Activated T-cell treated with anti-CD3 and anti-CD28 coated beads, Interleukin-2, amount 50 U/mL, for 1 hour (primary cell): ENCODE results near the gene AKAP13.

Experiments used
- DNase-seq: peaks from one replicate; pipeline ENCODE4 v3.0.0-alpha.2; 2020

AKAP13 gene

DNA sequence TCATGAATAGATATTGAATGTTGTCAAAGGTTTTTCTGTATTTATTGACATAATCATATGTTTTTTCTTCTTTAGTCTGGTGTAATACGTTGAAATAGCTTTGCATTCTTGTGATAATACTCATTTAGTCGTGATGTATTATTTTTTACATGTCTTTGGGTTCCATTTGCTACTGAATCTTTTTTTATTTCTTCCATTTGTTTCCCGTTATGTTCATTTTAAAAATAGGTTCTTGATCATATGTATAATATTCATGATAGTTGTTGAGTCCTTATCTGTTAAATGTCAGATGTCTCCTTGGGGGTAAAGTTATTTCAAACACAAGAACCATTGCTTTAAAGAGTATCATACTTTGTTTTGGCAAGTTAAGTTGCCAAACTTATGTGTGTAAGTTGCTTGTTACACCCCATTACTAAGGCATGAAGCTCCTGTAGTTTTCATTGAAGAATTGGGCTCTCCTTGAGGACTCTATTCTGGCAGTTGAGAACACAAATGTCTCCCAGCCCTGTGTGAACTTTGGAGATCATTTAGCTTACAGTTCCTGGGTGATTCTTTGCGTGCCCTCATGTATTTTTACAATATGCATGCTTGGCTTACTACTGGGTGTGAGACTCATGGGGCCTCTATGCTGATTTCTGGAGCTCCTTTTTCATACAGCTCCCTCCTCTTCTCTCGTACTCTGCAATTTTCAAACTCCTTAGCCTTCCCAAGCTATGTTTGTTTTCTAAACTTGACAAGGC is 8.3 kb downstream of the AKAP13 start:
- DNase-seq, result no peak

DNA sequence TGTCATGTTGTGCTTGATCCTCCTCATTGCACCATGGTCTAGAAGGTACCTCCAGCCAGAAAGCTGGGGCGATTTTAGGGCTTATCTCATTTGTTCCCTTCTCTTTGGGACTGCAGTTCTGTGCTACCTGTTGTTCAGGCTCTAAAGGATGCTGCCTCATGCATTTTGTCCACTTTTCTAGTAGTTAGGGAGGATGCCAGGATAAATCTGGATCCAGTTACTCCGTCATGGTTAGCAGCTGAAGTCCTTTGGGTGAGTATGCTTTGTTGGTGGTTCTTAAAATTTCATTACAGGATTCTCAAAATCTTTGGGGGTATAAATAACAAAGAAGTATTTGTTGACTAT is 8.9 kb downstream of the AKAP13 start:
- DNase-seq, result no peak

DNA sequence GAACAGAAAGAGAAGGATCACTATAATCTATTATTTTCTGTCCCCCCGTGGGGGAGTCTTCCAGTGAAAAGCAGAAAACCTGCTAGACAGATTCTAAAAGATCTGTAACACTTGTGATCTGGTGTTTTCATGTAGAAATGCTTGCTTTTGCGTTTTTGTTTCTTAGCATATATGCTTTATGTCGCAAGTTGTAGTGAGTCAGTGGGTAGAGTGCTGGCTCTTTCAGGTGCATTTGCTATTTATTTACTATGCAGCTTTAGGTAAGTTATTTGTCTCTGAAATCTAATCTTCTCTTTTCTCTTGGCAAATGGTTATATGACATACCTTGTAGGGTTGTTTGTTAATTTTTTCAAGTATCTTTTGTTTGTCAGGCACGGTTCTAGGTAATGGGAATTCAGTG is 9.4 kb downstream of the AKAP13 start:
- no peak for DNase-seq

DNA sequence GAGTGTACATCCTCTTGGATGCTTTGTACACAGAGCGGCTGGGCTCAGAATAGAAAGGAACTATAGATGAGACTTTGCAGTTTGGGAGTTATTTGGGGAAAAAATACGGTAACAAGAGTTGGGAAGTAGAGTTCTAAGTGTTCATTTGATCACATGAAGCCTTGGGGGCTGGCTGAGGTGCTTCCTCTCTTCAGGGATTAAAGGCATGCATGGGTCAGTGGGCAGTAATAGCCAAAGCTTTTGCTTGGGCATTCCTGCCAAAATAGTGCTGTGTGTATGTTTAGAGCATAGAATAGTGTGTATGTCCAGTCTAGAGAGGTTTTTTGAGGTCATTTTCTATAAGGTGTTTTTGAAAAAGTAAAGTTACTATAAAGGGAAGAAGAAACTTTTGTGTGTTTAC is 12.8 kb downstream of the AKAP13 start:
- no peak for DNase-seq

DNA sequence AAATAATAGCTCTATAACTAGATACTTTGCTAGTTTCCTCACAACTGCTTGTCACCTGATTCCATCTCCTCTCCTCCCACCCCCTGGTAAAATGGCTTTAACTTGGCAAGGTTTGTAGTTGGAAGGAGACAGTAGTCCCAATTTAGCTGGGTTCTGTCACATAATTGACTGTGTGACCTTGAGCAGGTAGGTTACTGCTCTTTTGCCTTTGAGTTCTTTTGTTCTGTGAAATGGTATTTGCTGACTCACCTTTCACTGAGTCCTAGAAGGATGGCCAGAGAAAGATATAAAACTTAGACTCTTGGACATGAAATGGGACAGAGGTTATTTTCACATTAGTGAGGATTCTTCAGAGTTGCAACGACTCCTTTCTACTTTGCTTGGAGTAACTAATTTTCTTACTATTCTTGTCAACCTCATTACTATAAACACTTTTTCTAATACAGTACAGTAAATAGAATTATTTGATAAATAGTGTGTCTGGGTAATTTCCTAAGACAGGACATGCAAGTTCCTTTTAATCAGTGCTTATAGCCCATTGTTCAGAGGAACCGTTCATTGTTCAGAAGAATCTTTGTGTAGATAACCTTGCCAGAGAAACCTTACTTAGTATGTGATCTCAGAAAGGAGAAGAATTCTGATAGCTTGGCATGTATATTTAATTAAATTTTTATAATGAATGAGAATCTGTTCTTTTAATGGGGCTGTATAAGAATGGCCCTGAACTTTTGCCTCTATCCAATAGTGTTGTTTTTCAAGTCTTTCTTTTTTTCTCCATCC is 14.3 kb downstream of the AKAP13 start:
- no peak for DNase-seq

DNA sequence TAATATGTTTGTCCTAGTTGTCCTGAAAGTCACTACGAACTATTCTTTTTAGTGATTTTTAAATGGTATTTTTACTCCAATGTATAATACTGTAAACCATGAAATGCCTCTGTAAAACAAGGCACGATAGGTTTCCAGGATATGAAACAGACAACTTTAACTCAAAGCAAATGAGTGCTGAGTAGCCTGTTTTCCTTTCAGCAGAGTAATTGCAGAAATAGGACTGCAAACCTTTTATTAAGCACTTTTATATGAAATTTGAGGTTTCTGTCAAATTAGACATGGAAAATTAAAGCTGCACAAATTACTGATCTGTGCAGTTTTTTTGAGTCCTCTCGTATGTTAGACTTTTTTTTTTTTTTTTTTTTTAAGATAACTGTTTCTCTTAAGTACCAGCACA is 16.2 kb downstream of the AKAP13 start:
- no peak for DNase-seq

DNA sequence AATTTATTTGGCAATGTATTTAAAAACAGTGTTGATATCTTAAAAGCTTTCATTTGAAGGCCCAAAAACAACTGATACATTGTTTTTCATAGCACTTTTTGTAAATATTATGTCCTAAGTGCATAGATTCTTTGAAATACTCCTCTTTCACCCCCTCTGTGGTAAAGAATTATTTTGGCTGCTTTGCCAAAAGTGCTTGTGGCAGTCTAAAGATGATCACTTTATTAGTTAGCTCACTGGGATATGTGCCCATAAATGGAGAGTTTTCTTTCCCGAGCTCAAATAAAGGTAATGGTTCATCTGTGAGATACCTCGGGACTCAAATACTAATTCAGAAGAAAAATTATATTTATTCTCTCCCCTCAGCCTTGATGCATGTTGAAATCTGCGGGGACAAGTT is 16.7 kb downstream of the AKAP13 start:
- DNase-seq, result no peak

DNA sequence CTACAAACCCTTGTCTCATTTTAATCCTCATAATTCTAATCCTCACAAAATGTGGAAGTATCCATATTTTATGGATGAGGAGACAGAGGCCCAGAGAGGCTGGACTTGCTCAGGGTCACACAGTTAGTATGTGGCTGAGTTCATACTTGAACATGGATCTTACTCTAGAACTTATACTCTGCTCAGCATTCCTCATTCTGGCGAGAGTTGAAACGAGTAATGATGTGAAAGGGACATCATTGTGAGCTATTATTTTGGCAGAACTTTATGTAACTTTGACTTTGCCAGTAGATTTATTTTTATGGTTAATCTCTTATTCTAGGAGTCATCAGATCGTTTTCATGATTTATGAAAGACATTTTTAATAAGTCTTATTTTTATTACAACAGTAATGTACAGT is 17.5 kb downstream of the AKAP13 start:
- no peak for DNase-seq

DNA sequence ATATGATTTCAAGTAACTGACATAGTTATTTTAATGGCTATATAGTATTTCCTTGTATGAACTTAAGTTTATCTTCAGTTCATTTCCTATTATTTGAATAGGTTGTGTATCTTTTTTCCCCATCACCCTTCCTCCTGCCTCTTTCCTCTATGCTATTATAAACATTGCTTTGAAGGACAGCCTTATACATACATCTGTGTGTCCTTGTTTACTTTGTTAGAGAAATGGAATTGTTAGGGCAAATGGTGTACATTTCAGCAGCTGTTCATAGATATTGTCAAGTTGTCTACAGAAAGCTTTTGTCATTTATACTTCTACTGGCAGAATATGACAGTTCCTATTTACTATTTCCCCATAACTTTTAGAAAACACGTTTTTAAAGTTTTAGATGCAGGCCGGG is 18.4 kb downstream of the AKAP13 start:
- no peak for DNase-seq

DNA sequence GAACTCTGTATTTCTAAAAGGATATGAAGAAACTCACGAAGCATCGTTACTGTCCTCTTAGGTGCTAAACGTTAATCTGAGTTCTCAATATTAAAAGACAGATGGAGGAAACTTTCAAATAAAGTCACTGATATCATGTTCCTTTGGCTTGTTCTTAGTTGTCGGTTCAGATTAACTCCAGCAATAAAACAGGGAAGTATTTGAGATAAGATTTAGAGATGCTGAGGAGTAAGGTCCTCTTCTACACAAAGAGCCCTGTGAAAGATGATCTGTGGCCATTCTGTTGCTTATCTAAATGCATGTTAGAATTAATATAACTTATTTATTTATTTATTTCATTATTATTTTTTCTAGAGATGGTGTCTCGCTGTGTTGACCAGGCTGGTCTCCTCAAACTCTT is 19.2 kb downstream of the AKAP13 start:
- no peak for DNase-seq

DNA sequence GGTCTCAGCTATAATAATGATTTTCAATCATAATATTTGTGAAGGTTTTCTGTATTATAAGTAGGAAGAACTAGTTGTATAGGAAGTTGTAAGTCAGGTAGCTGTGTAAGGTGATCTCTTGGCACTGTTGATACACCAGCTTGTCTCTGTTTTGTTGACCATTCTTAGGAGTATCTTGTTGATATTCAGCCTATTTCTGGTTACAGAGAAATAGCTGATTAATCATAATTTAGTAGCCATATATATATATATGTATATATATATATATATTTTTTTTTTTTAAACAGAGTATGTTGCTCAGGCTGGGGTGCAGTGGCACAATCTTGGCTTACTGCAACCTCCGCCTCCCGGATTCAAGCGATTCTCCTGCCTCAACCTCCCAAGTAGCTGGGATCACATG is 20.2 kb downstream of the AKAP13 start:
- no peak for DNase-seq

DNA sequence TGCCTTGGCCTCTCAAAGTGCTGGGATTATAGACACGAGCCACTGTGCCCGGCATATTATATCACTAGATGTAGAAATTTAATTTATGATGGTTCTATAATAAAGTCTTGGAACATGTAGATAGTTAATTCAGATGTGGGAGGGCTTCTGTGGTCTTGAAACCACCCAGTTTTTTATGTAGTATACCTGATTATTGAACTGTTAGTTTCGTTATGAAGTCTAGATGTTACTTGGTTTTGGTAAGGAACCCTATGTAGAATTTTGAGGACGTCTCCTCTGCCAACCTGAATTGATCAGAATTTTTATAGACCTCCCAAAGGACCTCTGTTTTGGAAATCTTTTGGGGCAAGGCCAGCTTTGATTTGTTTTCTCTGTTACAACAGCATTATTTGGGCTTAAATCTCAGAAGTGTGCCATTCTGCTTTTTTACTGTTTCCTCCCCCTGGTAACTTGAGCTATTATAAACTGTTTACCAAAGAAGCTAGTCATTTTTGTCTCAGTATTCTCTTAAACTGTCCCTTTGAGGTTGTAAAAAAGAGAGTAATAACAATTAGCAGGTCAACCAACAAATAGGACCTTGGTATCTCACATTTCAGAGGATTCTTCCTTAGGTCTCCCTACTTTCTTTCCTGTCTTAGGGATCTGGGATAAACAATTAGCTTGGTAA is 20.8 kb downstream of the AKAP13 start:
- no peak for DNase-seq

DNA sequence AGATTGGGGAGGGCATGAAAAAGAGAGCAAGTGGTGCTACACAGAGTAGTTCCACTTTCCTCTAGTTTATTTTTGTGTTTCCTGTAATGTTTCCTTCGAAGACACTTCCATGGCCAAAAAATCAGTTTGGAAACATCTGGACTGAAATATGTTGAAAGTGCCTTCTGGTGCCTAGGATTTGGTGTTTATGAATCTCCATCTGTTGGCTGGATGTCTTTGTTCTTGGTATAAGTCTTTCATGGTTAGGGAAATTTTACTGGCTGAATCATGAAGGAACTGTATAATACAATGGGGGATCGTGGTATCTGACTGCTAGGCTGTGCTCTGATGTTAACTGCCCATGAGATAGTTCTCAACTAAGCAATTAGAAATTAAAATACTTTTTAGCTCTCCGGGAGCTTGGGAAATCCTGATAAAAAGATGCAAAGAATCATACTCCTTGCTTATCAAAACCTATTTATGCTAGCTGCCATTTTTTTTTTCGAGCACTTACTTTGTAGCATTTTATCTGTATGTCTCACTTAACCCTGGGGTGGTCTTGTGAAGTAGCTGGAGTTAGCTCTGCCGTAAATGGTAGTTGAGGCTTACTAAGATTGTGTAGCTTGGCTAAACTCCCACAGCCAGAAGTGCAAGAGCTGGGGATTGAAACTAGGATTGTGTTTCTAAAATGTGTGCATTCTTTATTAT is 21.9 kb downstream of the AKAP13 start:
- DNase-seq, result no peak

DNA sequence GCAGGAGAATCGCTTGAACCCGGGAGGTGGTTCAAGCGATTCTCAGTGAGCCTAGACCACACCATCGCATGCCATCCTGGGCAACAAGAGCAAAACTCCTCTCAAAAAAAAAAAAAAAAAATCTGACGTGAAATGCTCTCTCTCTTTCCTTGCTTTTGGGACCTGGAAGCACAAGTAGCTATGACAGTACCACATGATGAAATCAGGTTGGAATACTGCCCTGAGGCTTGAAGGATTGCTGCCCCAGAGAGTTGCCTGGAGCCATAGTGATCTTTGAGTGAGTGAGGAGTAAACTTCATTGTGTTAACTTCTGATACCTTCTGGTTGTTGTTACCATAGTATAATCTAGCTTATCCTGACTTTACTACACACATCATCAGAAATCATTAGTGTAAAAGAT is 23.3 kb downstream of the AKAP13 start:
- DNase-seq, result no peak

DNA sequence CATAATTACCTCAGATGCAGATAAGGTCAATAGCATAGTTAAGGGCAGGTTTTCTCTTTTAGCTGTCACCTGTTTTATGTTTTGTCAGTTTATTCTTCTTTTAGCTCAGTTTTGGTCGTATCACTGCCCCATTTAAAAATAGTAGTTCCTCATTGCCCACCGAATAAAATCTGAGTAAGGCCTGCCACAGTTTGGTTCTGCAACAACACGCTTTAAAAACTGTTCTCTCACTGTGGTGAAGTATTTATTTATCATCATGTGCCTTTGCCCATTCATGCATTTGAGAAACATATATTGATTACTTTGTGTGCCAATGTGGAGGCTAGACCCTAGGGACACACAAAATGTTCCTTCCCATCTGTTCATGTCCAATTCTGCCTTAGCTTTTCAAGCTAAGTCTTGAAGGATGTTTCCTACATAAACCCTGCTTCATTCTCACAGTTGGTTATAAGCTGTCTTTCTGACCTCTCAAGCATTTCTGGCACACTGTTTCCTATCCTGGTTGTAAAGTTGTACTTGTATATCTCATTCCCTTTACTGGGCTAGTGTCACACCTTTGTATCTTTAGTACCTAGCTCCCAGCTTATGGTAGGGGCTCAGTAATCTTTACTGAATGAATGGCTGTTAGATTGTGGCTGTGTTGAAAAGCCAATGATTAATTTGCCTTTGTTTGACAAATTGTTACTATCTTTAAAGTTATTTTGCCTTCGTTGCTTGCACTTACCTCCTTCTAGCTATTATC is 23.9 kb downstream of the AKAP13 start:
- DNase-seq, result no peak

DNA sequence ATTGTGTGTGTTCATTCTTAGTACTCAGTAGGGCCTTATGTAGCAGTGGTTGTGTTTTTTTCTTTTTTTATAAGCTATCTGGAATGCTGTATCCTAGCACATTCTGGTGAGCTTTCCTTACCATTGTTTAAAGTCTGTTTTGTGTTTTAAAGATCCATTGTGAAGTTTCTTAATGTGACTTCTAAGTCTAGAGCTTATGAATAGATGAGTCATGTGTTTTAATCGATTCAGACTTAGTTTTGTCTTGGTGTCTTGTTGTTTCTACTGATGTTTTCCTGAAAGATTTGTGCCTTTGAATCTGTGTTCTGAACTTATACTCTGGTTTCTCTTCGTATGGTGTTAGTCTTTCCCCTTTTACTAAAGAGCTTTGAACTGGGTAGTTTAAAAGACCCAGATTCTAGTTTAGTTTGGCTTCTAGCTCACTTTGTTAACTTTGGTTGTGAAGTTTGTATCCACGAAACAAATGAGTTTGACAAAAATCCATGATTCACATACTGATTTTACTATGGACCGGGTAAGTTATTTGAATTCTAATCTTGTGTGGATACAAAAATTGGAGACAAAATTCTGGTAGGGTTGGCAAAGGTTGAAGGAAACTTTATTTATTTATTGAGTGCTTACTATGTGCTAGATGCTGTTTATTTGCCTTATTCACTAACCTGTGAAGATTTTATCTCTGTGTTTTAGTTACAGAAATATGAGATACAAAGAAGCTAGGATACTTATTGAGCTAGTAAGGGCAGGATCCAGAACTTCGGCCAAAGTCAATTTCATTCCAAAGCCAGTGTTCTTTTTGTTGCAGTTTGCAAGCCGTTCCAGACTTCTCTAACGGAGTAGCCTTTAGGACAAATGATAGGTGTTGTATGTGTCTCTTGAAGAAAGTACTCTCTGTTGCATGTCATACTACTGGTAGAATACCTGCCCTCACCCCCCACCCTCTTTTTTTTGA is 24.8 kb downstream of the AKAP13 start:
- DNase-seq, result no peak

DNA sequence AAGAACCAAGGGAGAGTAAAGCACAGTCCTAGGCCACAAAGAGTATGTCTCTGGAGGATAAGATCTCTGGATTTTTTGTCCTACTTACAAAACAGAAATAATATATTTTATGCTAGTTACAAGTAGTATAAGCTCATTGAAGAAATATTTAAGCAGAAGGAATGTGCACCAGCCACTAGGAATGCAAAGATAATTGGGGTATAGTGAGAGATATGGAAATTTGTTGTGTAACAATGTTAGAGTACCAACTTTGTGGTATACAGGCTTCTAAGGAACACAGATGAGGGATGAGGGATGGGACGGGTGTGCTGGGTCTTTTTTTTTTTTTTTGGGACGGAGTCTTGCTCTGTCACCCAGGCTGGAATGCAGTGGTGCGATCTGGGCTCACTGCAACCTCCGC is 26.5 kb downstream of the AKAP13 start:
- no peak for DNase-seq

DNA sequence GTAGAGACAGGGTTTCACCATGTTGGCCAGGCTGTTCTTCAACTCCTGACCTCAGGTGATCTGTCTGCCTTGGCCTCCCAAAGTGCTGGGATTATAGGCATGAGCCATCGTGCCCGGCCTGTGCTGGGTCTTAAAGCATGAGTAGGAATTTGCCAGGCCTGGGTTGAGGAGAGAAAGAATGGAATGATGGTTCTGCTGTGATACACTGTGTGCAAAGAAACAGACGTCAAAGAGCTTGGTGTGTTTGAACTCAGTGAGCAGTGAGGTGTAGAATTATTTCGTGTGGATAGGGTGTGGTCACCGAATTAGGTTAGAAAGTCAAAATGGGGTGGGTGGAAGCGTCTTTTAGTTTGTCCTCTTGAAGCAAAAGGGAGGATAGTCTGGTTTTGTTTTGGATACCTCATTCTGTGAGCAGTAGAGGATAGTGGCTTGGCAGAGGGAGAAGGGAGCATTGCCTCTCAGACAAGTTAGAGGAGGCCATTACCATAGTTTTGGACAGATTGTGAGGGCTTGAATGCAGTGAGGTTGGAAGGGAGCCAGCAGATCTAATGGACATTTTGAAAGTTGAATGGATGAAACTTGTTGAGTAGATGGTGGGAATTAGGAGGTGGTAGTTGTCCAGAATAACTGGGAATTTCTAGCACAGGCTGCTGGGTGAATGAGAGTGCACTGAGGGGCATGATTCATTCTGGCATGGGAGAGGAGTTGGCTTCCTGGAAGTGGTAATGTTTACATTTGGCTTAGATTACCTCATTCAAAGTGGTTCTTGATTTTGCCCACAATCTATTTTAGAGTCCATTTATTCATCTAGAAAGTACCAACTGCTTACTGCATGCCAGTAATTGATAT is 27.2 kb downstream of the AKAP13 start:
- DNase-seq, result no peak

DNA sequence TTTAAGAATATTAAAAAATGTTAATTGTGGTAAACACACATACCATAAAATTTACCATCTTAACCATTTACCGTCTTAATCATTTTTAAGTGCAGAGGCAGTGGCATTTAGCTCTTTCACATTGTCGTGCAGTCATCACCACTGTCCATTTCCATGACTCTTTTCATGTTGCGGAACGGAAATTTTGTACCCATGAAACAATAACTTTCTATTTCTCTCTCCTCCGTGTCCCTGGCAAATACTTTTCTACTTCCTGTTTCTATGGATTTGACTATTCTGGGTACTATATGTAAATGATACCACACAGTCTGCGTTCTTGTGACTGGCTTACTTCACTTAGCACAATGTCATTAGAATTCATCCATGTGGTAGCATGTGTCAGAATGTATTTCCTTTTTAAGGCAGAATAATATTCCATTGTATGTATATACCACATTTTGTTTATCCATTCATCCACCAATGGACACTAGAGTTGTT is 27.9 kb downstream of the AKAP13 start:
- no peak for DNase-seq

DNA sequence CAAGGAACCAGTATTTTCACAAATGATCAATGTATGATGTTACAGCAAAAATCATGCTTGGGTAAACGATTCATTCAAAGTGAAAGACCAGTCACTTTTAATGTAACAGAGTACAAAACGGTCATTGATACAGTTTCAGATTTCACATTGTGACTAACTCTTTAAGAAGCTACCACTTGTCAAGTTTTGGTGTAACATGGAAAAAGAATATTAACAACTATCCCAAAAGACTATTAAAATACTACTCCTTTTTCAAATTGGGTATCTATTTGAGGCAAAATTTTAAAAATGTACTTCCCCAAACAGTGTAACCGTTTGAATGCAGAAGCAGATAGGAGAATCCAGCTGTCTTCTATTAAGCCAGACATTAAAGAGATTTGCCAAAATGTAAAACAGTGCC is 31.7 kb downstream of the AKAP13 start:
- DNase-seq, result no peak
